ENCODE results near the gene ROBO4.

Gene ROBO4

GRCh38 chr11:124870430-124870829, 27.2 kb downstream of the ROBO4 start (continued):
- TF ChIP-seq TOX (CRISPR knock-in tag; IDR thresholded peaks at IDR 0.05; ENCODE audit: borderline replicate concordance) (no peak), ARNTL (CRISPR knock-in tag; IDR thresholded peaks at IDR 0.05; ENCODE audit: borderline replicate concordance, low read depth) (no peak)

GRCh38 chr11:124869856-124870387, 27.7 kb downstream of the ROBO4 start:
- no peak for TF ChIP-seq SNAI2 (CRISPR knock-in tag; IDR thresholded peaks at IDR 0.05)
- TF ChIP-seq ZNF8 (CRISPR knock-in tag; IDR thresholded peaks at IDR 0.05), result no peak
- no peak for TF ChIP-seq ISL1 (CRISPR knock-in tag; IDR thresholded peaks at IDR 0.05)
- TF ChIP-seq CSRNP3 (CRISPR knock-in tag; IDR thresholded peaks at IDR 0.05), result no peak
- TF ChIP-seq ZC3H10 (CRISPR knock-in tag; IDR thresholded peaks at IDR 0.05), result no peak
- no peak for ATAC-seq

- TF ChIP-seq BACH2 (CRISPR knock-in tag; IDR thresholded peaks at IDR 0.05; ENCODE audit: borderline replicate concordance), result no peak
- TF ChIP-seq POU6F1 (CRISPR knock-in tag; IDR thresholded peaks at IDR 0.05; ENCODE audit: borderline replicate concordance, low read depth), result no peak
- no peak for TF ChIP-seq RARB (CRISPR knock-in tag; IDR thresholded peaks at IDR 0.05)
- TF ChIP-seq ZC3H10 (CRISPR knock-in tag; IDR thresholded peaks at IDR 0.05), result no peak
- no peak for TF ChIP-seq TSHZ2 (CRISPR knock-in tag; IDR thresholded peaks at IDR 0.05)
- TF ChIP-seq SNAI2 (CRISPR knock-in tag; IDR thresholded peaks at IDR 0.05), result no peak
- no peak for TF ChIP-seq PATZ1 (CRISPR knock-in tag; IDR thresholded peaks at IDR 0.05; ENCODE audit: borderline replicate concordance)
These were observed 28.3 kb downstream of the ROBO4 start for GRCh38 chr11:124869331-124869730.

GRCh38 chr11:124868331-124869274, 29.1 kb downstream of the ROBO4 start:
- no peak for ATAC-seq
- TF ChIP-seq ZFP30 (CRISPR knock-in tag; IDR thresholded peaks at IDR 0.05) (no peak), ESRRG (CRISPR knock-in tag; IDR thresholded peaks at IDR 0.05) (no peak), CSRNP3 (CRISPR knock-in tag; IDR thresholded peaks at IDR 0.05) (no peak), GLIS3 (CRISPR knock-in tag; IDR thresholded peaks at IDR 0.05) (no peak), ARNTL (CRISPR knock-in tag; IDR thresholded peaks at IDR 0.05; ENCODE audit: borderline replicate concordance, low read depth) (no peak), CREB5 (CRISPR knock-in tag; IDR thresholded peaks at IDR 0.05; ENCODE audit: low read depth) (no peak), CSDC2 (CRISPR knock-in tag; IDR thresholded peaks at IDR 0.05) (no peak), TCF4 (CRISPR knock-in tag; IDR thresholded peaks at IDR 0.05; ENCODE audit: borderline replicate concordance) (no peak), OSR1 (CRISPR knock-in tag; IDR thresholded peaks at IDR 0.05) (no peak), BACH2 (CRISPR knock-in tag; IDR thresholded peaks at IDR 0.05; ENCODE audit: borderline replicate concordance) (no peak), PPARA (CRISPR knock-in tag; IDR thresholded peaks at IDR 0.05; ENCODE audit: borderline replicate concordance) (no peak), ZNF565 (CRISPR knock-in tag; conservative IDR thresholded peaks at IDR 0.05; ENCODE audit: low read depth) (no peak), ZNF70 (CRISPR knock-in tag; IDR thresholded peaks at IDR 0.05) (no peak), ZNF8 (CRISPR knock-in tag; IDR thresholded peaks at IDR 0.05) (no peak), SNAI2 (CRISPR knock-in tag; IDR thresholded peaks at IDR 0.05) (no peak), ZFP3 (CRISPR knock-in tag; IDR thresholded peaks at IDR 0.05) (no peak), ZC3H10 (CRISPR knock-in tag; IDR thresholded peaks at IDR 0.05) (no peak)

More at GRCh38 chr11:124869331-124869730, 28.3 kb downstream of the ROBO4 start:
- no peak for ATAC-seq

Data from SK-N-SH treated with all-trans-retinoic acid at 6 μM for 48 hours (cell line).